ENCODE data around the gene ZBTB43. TPM values are rescaled to one million over a fixed set of nuclear protein-coding genes. Genes with fewer than 3 reads are reported as not detected.

ZBTB43 gene
- total and polyA plus RNA-seq, 2 of the 4 experiments (the other 2 are of a cell fraction), result 4.5 to 15.1 TPM

DNA sequence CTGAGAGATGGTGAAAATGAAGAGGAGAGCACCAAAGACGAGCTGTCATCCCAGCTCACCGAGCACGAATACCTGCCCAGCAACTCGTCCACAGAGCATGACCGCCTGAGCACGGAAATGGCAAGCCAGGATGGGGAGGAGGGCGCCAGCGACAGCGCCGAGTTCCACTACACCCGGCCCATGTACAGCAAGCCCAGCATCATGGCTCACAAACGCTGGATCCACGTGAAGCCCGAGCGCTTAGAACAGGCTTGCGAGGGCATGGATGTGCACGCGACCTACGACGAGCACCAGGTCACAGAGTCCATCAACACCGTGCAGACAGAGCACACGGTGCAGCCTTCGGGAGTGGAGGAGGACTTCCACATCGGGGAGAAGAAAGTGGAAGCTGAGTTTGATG lies 28.2 kb downstream of the ZBTB43 start:
- BruUV-seq (replicated peaks), result no TSS peak
- dilution Hi-C loops (cut with HindIII; ENCODE audit: low sequenced_read_pairs, unreplicated experiment), result no loop called here
- POLR2A ChIA-PET (ENCODE audit: unreplicated experiment), result no interaction called here

More for the DNA sequence above, 28.2 kb downstream of the ZBTB43 start:
- in situ Hi-C loops (cut with MboI; ENCODE audit: low sequenced_read_pairs) (no loop called here), intact Hi-C loops (cut with micrococcal nuclease) (no loop called here)
- H2AK9ac ChIP-seq (replicated peaks; ENCODE audit: low read depth, low read length, poor library complexity), result no peak overlapping the region
- H2BK120ac ChIP-seq (ENCODE audit: low read depth, low read length), result no peak overlapping the region
- H3K4ac ChIP-seq (ENCODE audit: low read depth, low read length), result no peak overlapping the region
- CTCF ChIA-PET, result interaction anchor here (1.4 kb wide), 1 partner anchor 8 kb away, joined by 3 read pairs; no protein-coding TSS in a partner anchor
- H3K4me2 ChIP-seq (ENCODE audit: low read depth, low read length), result no peak overlapping the region
- TF ChIP-seq MAFK (IDR thresholded peaks at IDR 0.05; ENCODE audit: low read depth, low read length), result no peak
- TF ChIP-seq, protein P1, sequence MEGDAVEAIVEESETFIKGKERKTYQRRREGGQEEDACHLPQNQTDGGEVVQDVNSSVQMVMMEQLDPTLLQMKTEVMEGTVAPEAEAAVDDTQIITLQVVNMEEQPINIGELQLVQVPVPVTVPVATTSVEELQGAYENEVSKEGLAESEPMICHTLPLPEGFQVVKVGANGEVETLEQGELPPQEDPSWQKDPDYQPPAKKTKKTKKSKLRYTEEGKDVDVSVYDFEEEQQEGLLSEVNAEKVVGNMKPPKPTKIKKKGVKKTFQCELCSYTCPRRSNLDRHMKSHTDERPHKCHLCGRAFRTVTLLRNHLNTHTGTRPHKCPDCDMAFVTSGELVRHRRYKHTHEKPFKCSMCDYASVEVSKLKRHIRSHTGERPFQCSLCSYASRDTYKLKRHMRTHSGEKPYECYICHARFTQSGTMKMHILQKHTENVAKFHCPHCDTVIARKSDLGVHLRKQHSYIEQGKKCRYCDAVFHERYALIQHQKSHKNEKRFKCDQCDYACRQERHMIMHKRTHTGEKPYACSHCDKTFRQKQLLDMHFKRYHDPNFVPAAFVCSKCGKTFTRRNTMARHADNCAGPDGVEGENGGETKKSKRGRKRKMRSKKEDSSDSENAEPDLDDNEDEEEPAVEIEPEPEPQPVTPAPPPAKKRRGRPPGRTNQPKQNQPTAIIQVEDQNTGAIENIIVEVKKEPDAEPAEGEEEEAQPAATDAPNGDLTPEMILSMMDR (conservative IDR thresholded peaks at IDR 0.05; ENCODE audit: low read depth, low read length), result no peak
- no peak for TF ChIP-seq CEBPB (IDR thresholded peaks at IDR 0.05; ENCODE audit: low read depth, low read length)
- no peak for TF ChIP-seq BHLHE40 (IDR thresholded peaks at IDR 0.05; ENCODE audit: low read depth, low read length)
- no peak for TF ChIP-seq MXI1 (IDR thresholded peaks at IDR 0.05; ENCODE audit: borderline replicate concordance, low read depth, low read length)
- TF ChIP-seq FOS (IDR thresholded peaks at IDR 0.05; ENCODE audit: low read depth, low read length), result no peak
- TF ChIP-seq NFE2L2 (IDR thresholded peaks at IDR 0.05; ENCODE audit: low read depth, low read length), result no peak
- no peak overlapping the region for H2BK5ac ChIP-seq (ENCODE audit: low read depth, low read length, poor library complexity, severe bottlenecking)
- H3K4me1 ChIP-seq (ENCODE audit: control insufficient read depth, insufficient read depth, low read length), result peaks cover 3% of the 10 kb centered on the region; the same call in 1 of the 2 replicates
- no peak overlapping the region for H4K8ac ChIP-seq (ENCODE audit: low read depth in 2 of 2, low read length in 2 of 2)
- peaks cover 26 to 71% of the 10 kb centered on the region in 2 experiments for H3K79me1 ChIP-seq (ENCODE audit: low read depth in 1 of 2, low read length in 2 of 2)
- DNase-seq (no peak), ATAC-seq (ENCODE audit: low read depth) (no peak)
- no peak overlapping the region for H2AFZ ChIP-seq (replicated peaks; ENCODE audit: low read length, poor library complexity)
- no peak overlapping the region for H3K4me3 ChIP-seq (ENCODE audit: insufficient read depth, low read depth, low read length)
- no peak overlapping the region for H3K9ac ChIP-seq (ENCODE audit: low read depth, low read length)
- no peak overlapping the region for H2BK15ac ChIP-seq (ENCODE audit: low read depth, low read length)
- peaks cover 26% of the 10 kb centered on the region for H3K36me3 ChIP-seq (ENCODE audit: control insufficient read depth, insufficient read depth, low read length)
- H3K9me1 ChIP-seq (ENCODE audit: insufficient read depth, low read length), result peaks cover 5% of the 10 kb centered on the region; the same call in 1 of the 2 replicates
- no peak overlapping the region for H3K14ac ChIP-seq (replicated peaks; ENCODE audit: low read depth, low read length)
- H3K18ac ChIP-seq (ENCODE audit: low read depth, low read length), result no peak overlapping the region
- 95% methylated on average over 17 of the region's 24 CpGs; no CpG with 5 or more reads in 1 of the 2 experiments for WGBS, 2 experiments (ENCODE audit: extremely low coverage in 2 of 2, insufficient read length in 1 of 2)
- no peak overlapping the region for H2BK20ac ChIP-seq (ENCODE audit: low read depth, low read length)
- H4K91ac ChIP-seq (ENCODE audit: insufficient read depth, low read depth, low read length), result no peak overlapping the region
- peaks cover 20% of the 10 kb centered on the region for H4K20me1 ChIP-seq (ENCODE audit: insufficient read depth, low read length)
- H3K27ac ChIP-seq (ENCODE audit: insufficient read depth, low read length), result no peak overlapping the region
- no peak overlapping the region for H3K23ac ChIP-seq (ENCODE audit: low read depth, low read length)
- H4K5ac ChIP-seq (ENCODE audit: low read depth, low read length), result no peak overlapping the region
- no peak overlapping the region for H2AK5ac ChIP-seq (ENCODE audit: low read depth, low read length)
- no peak overlapping the region for H3K56ac ChIP-seq (ENCODE audit: extremely low read depth, insufficient read depth, low read length)
- H3K9me3 ChIP-seq (ENCODE audit: control insufficient read depth, insufficient read depth, low read length), result no peaks in the 10 kb centered on the region
- no peaks in the 10 kb centered on the region for H3K27me3 ChIP-seq (ENCODE audit: control insufficient read depth, insufficient read depth, low read length)

All from IMR-90 (cell line).